Measurements from ENCODE around the gene FHOD3. TPM values are rescaled to one million over a fixed set of nuclear protein-coding genes. Genes with fewer than 3 reads are reported as not detected.

Gene FHOD3
- total and polyA plus RNA-seq, 2 of the 13 experiments (the other 11 are each of a cell fraction or from before 2014, with no cell fraction given): 0.07 TPM; not detected in 1

- TF ChIP-seq FOSL2 (CRISPR knock-in tag; IDR thresholded peaks at IDR 0.05) (peak; percentile 95), NR2F1 (CRISPR knock-in tag; IDR thresholded peaks at IDR 0.05) (0 out of 4 replicates have a peak, but pooled peaks of 1 of the 2 experiments have one; percentile 34), ZSCAN9 (CRISPR knock-in tag; IDR thresholded peaks at IDR 0.05; ENCODE audit: borderline replicate concordance) (no peak), ZNF281 (CRISPR knock-in tag; IDR thresholded peaks at IDR 0.05; ENCODE audit: borderline replicate concordance) (peak; percentile 24; the same call in 1 of the 2 replicates), MEF2D (CRISPR knock-in tag; IDR thresholded peaks at IDR 0.05) (no peak), ETV5 (CRISPR knock-in tag; IDR thresholded peaks at IDR 0.05; ENCODE audit: borderline replicate concordance) (peak; percentile 29; the same call in 1 of the 2 replicates), ZNF704 (CRISPR knock-in tag; IDR thresholded peaks at IDR 0.05; ENCODE audit: borderline replicate concordance) (no peak), ZC3H4 (CRISPR knock-in tag; IDR thresholded peaks at IDR 0.05; ENCODE audit: borderline replicate concordance) (no peak)
These were observed 230.4 kb downstream of the FHOD3 start (continued) for GRCh38 chr18:36527740-36528455.

Measured in HepG2 (cell line).